Endothelial cell of umbilical vein (primary cell): ENCODE results near the gene ASF1A.
"Not testable (repeated sequence)": the region's sequence is repeated elsewhere in the genome, so short reads cannot be mapped to it uniquely, and the experiment has no call there.

Source experiments
- MYC ChIP-seq: IDR thresholded peaks from one replicate; pipeline ENCODE4 v1.6.1; 2011; ENCODE audit warnings: mild to moderate bottlenecking, low read depth, low read length
- TF ChIP-seq, protein P1 (sequence below), 2 donors: IDR thresholded peaks; 1 replicate in 1 of 2; 2 replicates in 1 of 2; pipeline ENCODE4 v1.5.1; 2011; ENCODE audit warnings: low read length in 2 of 2, mild to moderate bottlenecking in 2 of 2, moderate library complexity in 2 of 2, control low read depth in 1 of 2, inconsistent platforms in 1 of 2, low read depth in 1 of 2; ENCODE audit not compliant: insufficient read depth in 1 of 2; ENCODE audit errors: extremely low read depth in 1 of 2

DNA sequence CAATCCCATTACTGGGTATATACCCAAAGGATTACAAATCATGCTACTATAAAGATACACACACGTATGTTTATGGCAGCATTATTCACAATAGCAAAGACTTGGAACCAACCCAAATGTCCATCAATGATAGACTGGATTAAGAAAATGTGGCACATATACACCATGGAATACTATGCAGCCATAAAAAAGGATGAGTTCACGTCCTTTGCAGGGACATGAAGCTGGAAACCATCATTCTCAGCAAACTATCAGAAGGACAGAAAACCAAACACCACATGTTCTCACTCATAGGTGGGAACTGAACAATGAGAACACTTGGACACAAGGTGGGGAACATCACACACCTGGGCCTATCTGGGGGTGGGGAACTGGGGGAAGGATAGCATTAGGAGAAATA lies 25.1 kb upstream of the ASF1A start:
- TF ChIP-seq, protein P1, sequence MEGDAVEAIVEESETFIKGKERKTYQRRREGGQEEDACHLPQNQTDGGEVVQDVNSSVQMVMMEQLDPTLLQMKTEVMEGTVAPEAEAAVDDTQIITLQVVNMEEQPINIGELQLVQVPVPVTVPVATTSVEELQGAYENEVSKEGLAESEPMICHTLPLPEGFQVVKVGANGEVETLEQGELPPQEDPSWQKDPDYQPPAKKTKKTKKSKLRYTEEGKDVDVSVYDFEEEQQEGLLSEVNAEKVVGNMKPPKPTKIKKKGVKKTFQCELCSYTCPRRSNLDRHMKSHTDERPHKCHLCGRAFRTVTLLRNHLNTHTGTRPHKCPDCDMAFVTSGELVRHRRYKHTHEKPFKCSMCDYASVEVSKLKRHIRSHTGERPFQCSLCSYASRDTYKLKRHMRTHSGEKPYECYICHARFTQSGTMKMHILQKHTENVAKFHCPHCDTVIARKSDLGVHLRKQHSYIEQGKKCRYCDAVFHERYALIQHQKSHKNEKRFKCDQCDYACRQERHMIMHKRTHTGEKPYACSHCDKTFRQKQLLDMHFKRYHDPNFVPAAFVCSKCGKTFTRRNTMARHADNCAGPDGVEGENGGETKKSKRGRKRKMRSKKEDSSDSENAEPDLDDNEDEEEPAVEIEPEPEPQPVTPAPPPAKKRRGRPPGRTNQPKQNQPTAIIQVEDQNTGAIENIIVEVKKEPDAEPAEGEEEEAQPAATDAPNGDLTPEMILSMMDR (IDR thresholded peaks at IDR 0.05; ENCODE audit: extremely low read depth in 1 of 2, insufficient read depth in 1 of 2, low read depth in 1 of 2, low read length in 2 of 2), result not testable (repeated sequence)
- not testable (repeated sequence) for TF ChIP-seq MYC
